Measurements from ENCODE around the gene CYP2S1.
A peak's percentile ranks its signal among the peaks of the same experiment; 100 is the strongest.

CYP2S1 gene

GRCh38 chr19:41248895-41249294 is 55.9 kb downstream of the CYP2S1 start:
- H3K23ac ChIP-seq (ENCODE audit: low read length), result no peak overlapping the region
- no CpG with 5 or more reads among the region's 4 CpGs for WGBS (ENCODE audit: extremely low coverage, insufficient coverage, insufficient read length)
- H3K4me3 ChIP-seq (ENCODE audit: low read depth, low read length), result no peak overlapping the region
- H3K9ac ChIP-seq (ENCODE audit: low read length), result no peak overlapping the region
- no peaks in the 10 kb centered on the region for H3K27me3 ChIP-seq (ENCODE audit: insufficient read depth, low read length)
- H3K79me2 ChIP-seq (ENCODE audit: control insufficient read depth, insufficient read depth, low read length, poor library complexity), result no peaks in the 10 kb centered on the region
- peaks cover 69 to 74% of the 10 kb centered on the region in 2 experiments for H3K36me3 ChIP-seq (ENCODE audit: control insufficient read depth in 1 of 2, insufficient read depth in 2 of 2, low read length in 2 of 2)
- H3K14ac ChIP-seq (ENCODE audit: low read length), result no peak overlapping the region
- no peak overlapping the region for H4K8ac ChIP-seq (ENCODE audit: low read depth, low read length)
- no peak overlapping the region for H4K91ac ChIP-seq (ENCODE audit: low read depth, low read length)
- no peak overlapping the region for H2AFZ ChIP-seq (ENCODE audit: insufficient read depth, low read length, poor library complexity)
- no peaks in the 10 kb centered on the region for H3K79me1 ChIP-seq (ENCODE audit: low read length)
- no peak for DNase-seq
- no peak overlapping the region for H2BK5ac ChIP-seq (ENCODE audit: low read depth, low read length, poor library complexity)
- H3K18ac ChIP-seq (ENCODE audit: low read length), result no peak overlapping the region
- no peak overlapping the region for H4K12ac ChIP-seq (ENCODE audit: low read depth, low read length)
- H3K4ac ChIP-seq (ENCODE audit: low read depth, low read length), result no peak overlapping the region
- H3K4me1 ChIP-seq (ENCODE audit: control insufficient read depth in 1 of 2, insufficient read depth in 2 of 2, low read length in 2 of 2), result no peaks in the 10 kb centered on the region
- H3K4me2 ChIP-seq (ENCODE audit: low read length), result no peak overlapping the region
- H2BK120ac ChIP-seq (ENCODE audit: insufficient read depth, low read length, poor library complexity), result no peak overlapping the region
- no peak overlapping the region for H2BK12ac ChIP-seq (ENCODE audit: low read length)
- H2AK5ac ChIP-seq (ENCODE audit: low read length), result no peak overlapping the region
- H3K27ac ChIP-seq (ENCODE audit: low read depth, low read length), result no peak overlapping the region
- H3K9me3 ChIP-seq (ENCODE audit: insufficient read depth, low read depth, low read length), result no peaks in the 10 kb centered on the region

GRCh38 chr19:41249707-41250423 is 56.8 kb downstream of the CYP2S1 start:
- no peak overlapping the region for H4K8ac ChIP-seq (ENCODE audit: low read depth, low read length)
- no peak overlapping the region for H3K23ac ChIP-seq (ENCODE audit: low read length)
- no peaks in the 10 kb centered on the region for H3K4me1 ChIP-seq (ENCODE audit: control insufficient read depth in 1 of 2, insufficient read depth in 2 of 2, low read length in 2 of 2)
- no peak overlapping the region for H3K27ac ChIP-seq (ENCODE audit: low read depth, low read length)
- H4K91ac ChIP-seq (ENCODE audit: low read depth, low read length), result no peak overlapping the region
- H2AK5ac ChIP-seq (ENCODE audit: low read length), result no peak overlapping the region
- no peaks in the 10 kb centered on the region for H3K79me1 ChIP-seq (ENCODE audit: low read length)
- no peak overlapping the region for H2BK120ac ChIP-seq (ENCODE audit: insufficient read depth, low read length, poor library complexity)
- DNase-seq, result peak; percentile 42 to 54
- H3K4ac ChIP-seq (ENCODE audit: low read depth, low read length), result no peak overlapping the region
- H3K9me3 ChIP-seq (ENCODE audit: insufficient read depth, low read depth, low read length), result no peaks in the 10 kb centered on the region
- no peak overlapping the region for H3K18ac ChIP-seq (ENCODE audit: low read length)
- H4K12ac ChIP-seq (ENCODE audit: low read depth, low read length), result no peak overlapping the region
- no peak overlapping the region for H2AFZ ChIP-seq (ENCODE audit: insufficient read depth, low read length, poor library complexity)
- H3K4me2 ChIP-seq (ENCODE audit: low read length), result no peak overlapping the region
- H3K4me3 ChIP-seq (ENCODE audit: low read depth, low read length), result no peak overlapping the region
- H3K14ac ChIP-seq (ENCODE audit: low read length), result no peak overlapping the region
- peaks cover 70 to 76% of the 10 kb centered on the region in 2 experiments for H3K36me3 ChIP-seq (ENCODE audit: control insufficient read depth in 1 of 2, insufficient read depth in 2 of 2, low read length in 2 of 2)
- H2BK5ac ChIP-seq (ENCODE audit: low read depth, low read length, poor library complexity), result no peak overlapping the region
- no peaks in the 10 kb centered on the region for H3K27me3 ChIP-seq (ENCODE audit: insufficient read depth, low read length)
- H3K9ac ChIP-seq (ENCODE audit: low read length), result no peak overlapping the region
- no peaks in the 10 kb centered on the region for H3K79me2 ChIP-seq (ENCODE audit: control insufficient read depth, insufficient read depth, low read length, poor library complexity)
- no peak overlapping the region for H2BK12ac ChIP-seq (ENCODE audit: low read length)
- no CpG with 5 or more reads among the region's 9 CpGs for WGBS (ENCODE audit: extremely low coverage, insufficient coverage, insufficient read length)

GRCh38 chr19:41253660-41254059 is 60.6 kb downstream of the CYP2S1 start:
- Histone ChIP-seq H2BK12ac (ENCODE audit: low read length) (no peak overlapping the region), H3K9ac (ENCODE audit: low read length) (no peak overlapping the region), H3K18ac (ENCODE audit: low read length) (no peak overlapping the region), H4K12ac (ENCODE audit: low read depth, low read length) (no peak overlapping the region), H3K4me3 (ENCODE audit: low read depth, low read length) (no peak overlapping the region), H3K4me2 (ENCODE audit: low read length) (no peak overlapping the region), H2AK5ac (ENCODE audit: low read length) (no peak overlapping the region), H2AFZ (ENCODE audit: insufficient read depth, low read length, poor library complexity) (no peak overlapping the region), H3K36me3 (ENCODE audit: control insufficient read depth in 1 of 2, insufficient read depth in 2 of 2, low read length in 2 of 2) (peaks cover 72 to 80% of the 10 kb centered on the region in 2 experiments), H3K79me1 (ENCODE audit: low read length) (no peaks in the 10 kb centered on the region), H4K91ac (ENCODE audit: low read depth, low read length) (no peak overlapping the region), H3K4me1 (ENCODE audit: control insufficient read depth in 1 of 2, insufficient read depth in 2 of 2, low read length in 2 of 2) (no peaks in the 10 kb centered on the region), H3K23ac (ENCODE audit: low read length) (no peak overlapping the region), H3K14ac (ENCODE audit: low read length) (no peak overlapping the region), H2BK120ac (ENCODE audit: insufficient read depth, low read length, poor library complexity) (no peak overlapping the region), H3K4ac (ENCODE audit: low read depth, low read length) (no peak overlapping the region), H3K9me3 (ENCODE audit: insufficient read depth, low read depth, low read length) (peaks cover 4% of the 10 kb centered on the region), H2BK5ac (ENCODE audit: low read depth, low read length, poor library complexity) (no peak overlapping the region), H3K27ac (ENCODE audit: low read depth, low read length) (no peak overlapping the region), H3K79me2 (ENCODE audit: control insufficient read depth, insufficient read depth, low read length, poor library complexity) (no peaks in the 10 kb centered on the region), H4K8ac (ENCODE audit: low read depth, low read length) (no peak overlapping the region), H3K27me3 (ENCODE audit: insufficient read depth, low read length) (no peaks in the 10 kb centered on the region)
- no peak for DNase-seq
- WGBS (ENCODE audit: extremely low coverage, insufficient coverage, insufficient read length), result no CpG with 5 or more reads among the region's 6 CpGs

GRCh38 chr19:41255171-41255570 is 62.2 kb downstream of the CYP2S1 start:
- no peak overlapping the region for H2BK12ac ChIP-seq (ENCODE audit: low read length)
- no peaks in the 10 kb centered on the region for H3K4me1 ChIP-seq (ENCODE audit: control insufficient read depth in 1 of 2, insufficient read depth in 2 of 2, low read length in 2 of 2)
- no peak overlapping the region for H3K18ac ChIP-seq (ENCODE audit: low read length)
- no peak overlapping the region for H4K91ac ChIP-seq (ENCODE audit: low read depth, low read length)
- no peak overlapping the region for H4K8ac ChIP-seq (ENCODE audit: low read depth, low read length)
- H3K27ac ChIP-seq (ENCODE audit: low read depth, low read length), result no peak overlapping the region
- H3K4ac ChIP-seq (ENCODE audit: low read depth, low read length), result no peak overlapping the region
- peaks cover 6% of the 10 kb centered on the region for H3K9me3 ChIP-seq (ENCODE audit: insufficient read depth, low read depth, low read length)
- H3K27me3 ChIP-seq (ENCODE audit: insufficient read depth, low read length), result no peaks in the 10 kb centered on the region
- H3K4me2 ChIP-seq (ENCODE audit: low read length), result no peak overlapping the region
- no peak overlapping the region for H2AFZ ChIP-seq (ENCODE audit: insufficient read depth, low read length, poor library complexity)
- H3K9ac ChIP-seq (ENCODE audit: low read length), result no peak overlapping the region
- H3K23ac ChIP-seq (ENCODE audit: low read length), result no peak overlapping the region
- peaks cover 68 to 79% of the 10 kb centered on the region in 2 experiments for H3K36me3 ChIP-seq (ENCODE audit: control insufficient read depth in 1 of 2, insufficient read depth in 2 of 2, low read length in 2 of 2)
- no peaks in the 10 kb centered on the region for H3K79me1 ChIP-seq (ENCODE audit: low read length)
- no peak overlapping the region for H2BK5ac ChIP-seq (ENCODE audit: low read depth, low read length, poor library complexity)
- H2BK120ac ChIP-seq (ENCODE audit: insufficient read depth, low read length, poor library complexity), result no peak overlapping the region
- no peak for DNase-seq
- no peaks in the 10 kb centered on the region for H3K79me2 ChIP-seq (ENCODE audit: control insufficient read depth, insufficient read depth, low read length, poor library complexity)
- no peak overlapping the region for H3K14ac ChIP-seq (ENCODE audit: low read length)
- no peak overlapping the region for H4K12ac ChIP-seq (ENCODE audit: low read depth, low read length)
- H2AK5ac ChIP-seq (ENCODE audit: low read length), result no peak overlapping the region
- no peak overlapping the region for H3K4me3 ChIP-seq (ENCODE audit: low read depth, low read length)

Measured in trophoblast cell (in vitro differentiated cells and primary cell).